IPS-11a (cell line): Measurements from ENCODE around the gene TMEM129.

Experiments
- H3K4me3 ChIP-seq: one replicate; pipeline ENCODE4 v1.5.1; 2013; ENCODE audit warnings: low read depth, low read length, control low read depth

Gene TMEM129

DNA sequence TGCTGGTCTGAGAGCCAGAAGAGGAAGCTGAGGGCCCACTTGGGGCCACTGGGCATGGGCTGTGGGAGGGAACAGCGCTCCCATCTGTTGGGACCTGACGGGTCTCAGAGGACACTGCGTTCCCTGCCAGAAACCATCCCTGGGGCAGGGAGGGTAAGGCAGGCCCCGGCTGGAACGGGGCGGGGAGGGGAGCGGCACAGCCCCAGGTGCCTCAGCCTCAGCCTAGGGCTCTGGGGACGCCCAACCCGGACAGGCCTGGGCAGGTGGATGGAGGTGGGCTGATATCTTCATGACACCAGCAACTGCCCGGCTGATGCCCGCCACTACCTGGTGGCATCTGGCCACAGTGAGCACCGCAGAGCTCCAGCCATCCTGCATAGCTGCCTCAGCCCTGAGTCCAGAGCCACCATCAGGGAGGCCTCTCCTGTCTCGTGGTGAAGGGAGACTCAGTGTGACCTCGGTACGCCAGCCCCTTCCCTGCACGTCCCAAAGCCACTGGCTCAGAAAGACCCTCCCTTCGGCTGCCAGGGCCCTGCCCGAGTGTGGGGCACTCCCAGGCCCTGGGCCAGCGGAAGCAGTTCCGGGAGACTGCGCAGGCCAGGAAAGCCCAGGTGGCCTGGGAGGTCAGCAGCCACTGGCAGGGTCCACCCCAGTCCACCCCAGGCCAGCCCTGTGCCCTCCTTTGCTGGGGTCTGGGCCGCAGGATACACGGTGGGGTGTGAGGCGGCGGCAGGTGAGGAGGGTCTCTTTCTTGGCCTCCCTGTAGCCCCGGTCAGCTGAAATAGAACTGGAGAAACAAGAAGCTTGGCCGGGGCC is 37.4 kb upstream of the TMEM129 start:
- H3K4me3 ChIP-seq, result no peak overlapping the region

GRCh38 chr4:1757836-1758235 is 36.7 kb upstream of the TMEM129 start:
- H3K4me3 ChIP-seq, result no peak overlapping the region

GRCh38 chr4:1756893-1757779 is 36.0 kb upstream of the TMEM129 start:
- no peak overlapping the region for H3K4me3 ChIP-seq

DNA sequence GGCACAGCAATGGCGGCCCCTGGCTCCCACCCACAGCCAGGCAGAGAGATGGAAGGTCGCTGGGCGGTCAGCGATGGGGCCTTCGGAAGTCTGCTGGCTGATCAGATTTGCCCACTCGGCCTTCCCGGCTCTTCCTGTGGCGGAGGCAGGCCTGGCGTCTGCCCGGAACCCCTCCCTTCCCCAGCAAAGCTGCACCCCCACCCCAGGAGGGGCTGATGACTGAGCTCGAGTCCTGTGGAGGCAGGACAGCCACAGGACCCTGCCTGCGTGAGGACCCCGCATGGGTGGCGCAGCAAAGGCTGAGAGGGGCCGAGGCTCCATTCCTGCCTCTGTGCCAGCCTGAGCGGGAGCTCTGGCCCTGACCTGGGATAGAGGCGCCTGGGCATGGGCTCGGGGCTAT is 35.0 kb upstream of the TMEM129 start:
- H3K4me3 ChIP-seq, result no peak overlapping the region

DNA sequence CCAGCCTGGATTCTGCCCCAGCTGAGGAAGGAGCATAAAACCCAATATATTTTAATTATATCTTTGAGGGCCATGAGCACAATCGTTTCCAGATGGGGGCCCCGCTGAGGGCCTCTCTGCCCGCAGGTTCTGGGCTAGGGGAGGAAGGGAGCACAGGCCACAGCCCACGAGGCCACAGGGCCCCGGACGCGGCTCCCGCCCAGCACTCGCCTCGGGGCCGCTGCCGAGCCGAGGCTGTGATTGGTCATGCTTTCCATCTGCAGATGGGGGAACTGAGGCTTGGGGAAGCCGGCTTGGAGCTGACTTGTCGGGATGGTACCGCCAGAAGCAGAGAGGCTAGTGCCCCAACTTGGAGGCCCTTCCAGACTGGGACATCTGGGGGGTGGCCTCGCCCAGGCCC is 34.2 kb upstream of the TMEM129 start:
- H3K4me3 ChIP-seq, result no peak overlapping the region

GRCh38 chr4:1754336-1754735 is 33.2 kb upstream of the TMEM129 start:
- H3K4me3 ChIP-seq, result no peak overlapping the region

DNA sequence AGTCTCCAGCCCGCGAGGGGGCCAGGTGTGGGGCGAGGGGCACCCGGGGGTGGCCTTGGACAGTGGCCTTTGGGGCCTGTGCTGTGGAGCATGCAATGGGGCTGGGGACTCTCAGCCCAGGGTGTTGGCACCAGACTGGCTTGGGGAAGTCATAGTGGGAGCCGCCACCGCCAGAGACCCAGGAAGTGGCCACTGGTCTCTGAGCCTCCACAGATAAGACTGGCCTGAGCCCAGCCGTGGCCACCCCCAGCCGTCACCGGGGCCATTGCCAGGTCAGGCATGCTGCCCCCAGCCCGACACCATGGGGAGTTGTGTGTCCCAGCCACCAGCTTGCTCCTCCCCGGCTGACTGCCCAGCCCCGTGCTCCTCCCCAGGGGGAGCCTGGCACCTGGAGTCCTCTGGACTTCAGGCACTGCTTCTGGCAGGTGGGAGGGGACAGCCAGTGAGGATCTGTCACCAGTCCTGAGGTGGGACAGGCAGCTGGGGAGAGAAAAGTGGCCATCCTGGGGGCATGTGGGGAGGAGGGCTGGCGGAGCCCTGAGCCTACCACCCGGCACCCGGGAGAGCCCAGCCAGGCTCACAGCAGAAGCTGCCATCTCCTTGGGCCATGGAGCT is 32.7 kb upstream of the TMEM129 start:
- H3K4me3 ChIP-seq, result no peak overlapping the region

DNA sequence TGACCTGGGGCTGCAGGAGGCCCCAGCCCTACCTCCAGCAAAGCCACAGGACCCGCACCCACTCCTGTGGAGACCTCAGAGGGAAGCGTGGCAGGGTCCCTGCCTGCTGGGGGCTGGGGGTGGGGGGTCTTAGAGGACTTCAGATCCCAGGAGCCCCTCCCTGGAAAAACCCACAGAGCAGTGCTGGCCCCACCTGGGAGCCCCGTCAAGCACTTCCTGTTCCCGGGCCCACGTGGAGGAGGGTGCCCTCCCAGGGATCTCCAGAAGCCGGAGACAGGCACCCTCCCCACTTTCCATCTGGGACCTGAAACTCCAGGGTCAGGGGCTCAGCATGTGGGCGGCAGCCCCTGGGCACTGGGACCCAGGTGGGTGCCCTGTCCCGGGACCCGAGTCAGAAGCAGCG is 32.2 kb upstream of the TMEM129 start:
- no peak overlapping the region for H3K4me3 ChIP-seq

DNA sequence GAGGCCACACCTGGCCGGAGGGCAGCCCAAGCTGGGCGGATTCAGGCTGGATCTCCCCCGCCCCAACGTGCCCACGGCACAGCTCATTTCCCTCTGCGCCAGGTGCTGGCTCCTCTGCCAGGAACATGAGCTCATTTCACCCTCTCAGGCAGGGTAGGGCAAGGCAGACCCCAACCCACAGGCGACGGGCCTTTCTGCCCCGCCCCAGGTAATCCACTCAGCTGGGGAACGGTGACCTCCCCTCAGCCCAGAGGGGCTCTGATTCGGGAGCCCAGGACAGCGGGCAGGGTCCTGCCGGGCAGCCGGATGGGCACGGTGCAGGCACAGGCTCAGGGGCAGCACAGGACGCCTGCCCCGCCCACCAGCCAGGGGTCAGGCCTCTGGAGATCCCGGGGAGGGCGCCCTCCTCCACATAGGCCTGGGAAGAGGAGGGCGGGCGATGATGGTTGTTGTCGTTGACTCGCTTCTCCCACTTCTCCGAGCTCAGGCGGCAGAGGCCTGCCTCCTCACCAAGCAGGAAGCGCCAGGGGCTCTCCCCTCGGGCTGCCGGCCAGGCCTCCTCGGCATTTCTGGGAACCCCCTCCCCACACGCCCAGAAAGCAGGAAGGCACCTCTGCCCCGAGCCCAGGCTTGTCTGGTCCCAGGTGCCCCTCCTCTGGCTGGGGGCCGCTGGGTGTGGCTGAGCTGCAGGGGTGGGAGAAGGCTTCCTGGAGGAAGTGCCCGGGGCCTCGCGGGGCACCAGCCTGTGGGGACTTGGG is 31.3 kb upstream of the TMEM129 start:
- H3K4me3 ChIP-seq, result no peak overlapping the region

DNA sequence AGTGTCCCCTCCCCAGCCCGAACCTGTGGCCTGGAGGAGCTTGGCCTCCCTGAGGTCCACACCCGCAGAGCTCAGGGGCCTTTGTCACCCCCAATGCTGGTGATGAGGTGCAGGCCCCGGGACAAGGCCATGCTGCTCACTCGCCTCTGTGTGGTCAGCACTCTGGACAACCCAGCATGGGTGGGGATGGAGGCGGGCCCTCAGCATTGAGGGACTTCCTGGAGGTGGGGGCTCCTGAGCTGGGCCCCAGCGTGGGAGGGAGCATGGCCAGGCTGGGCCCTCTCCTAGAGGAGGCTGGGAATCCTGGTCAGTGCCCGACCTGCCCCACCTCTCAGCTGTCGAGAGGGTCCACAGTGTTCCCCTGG is 30.8 kb upstream of the TMEM129 start:
- H3K4me3 ChIP-seq, result no peak overlapping the region

DNA sequence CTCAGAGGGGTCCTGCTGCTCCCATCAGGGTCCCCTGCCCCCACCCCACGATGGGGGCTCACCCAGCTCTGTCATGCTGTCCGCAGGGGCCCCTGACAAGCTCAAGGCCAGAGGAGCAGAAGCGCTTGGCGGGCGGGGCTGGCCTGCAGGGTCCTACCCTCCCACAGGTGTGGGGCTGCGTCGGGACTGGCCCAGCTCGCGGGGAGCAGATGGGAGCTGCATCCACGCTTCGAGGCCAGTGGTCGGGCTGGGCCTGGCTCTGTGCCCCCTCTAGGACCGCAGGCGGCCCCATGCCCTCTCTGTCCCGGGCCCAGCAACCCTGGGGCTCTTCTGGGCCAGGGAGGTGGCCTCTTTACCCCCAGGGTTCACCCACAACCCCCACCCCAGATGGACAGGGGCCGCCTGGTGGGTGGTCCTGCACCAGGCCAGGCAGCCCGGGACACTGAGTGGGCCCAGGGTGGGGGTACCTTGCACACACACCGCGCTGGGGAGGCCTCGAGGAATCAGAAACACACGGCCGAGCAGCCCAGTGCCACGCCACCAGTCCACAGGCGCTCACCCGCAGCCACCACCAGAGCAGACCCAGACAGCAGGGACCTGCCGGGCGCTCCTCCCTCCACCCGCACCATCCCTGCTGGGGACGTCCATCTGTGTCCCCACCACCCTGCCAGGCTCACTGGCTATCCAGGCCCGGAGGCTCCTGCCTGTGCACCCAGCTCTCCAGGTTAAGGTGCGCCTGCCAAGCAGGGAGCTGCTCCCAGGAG is 30.2 kb upstream of the TMEM129 start:
- H3K4me3 ChIP-seq, result no peak overlapping the region

- H3K4me3 ChIP-seq, result no peak overlapping the region
Observed at GRCh38 chr4:1750381-1751154, 29.4 kb upstream of the TMEM129 start.

GRCh38 chr4:1749826-1750225 is 28.7 kb upstream of the TMEM129 start:
- H3K4me3 ChIP-seq, result no peak overlapping the region

DNA sequence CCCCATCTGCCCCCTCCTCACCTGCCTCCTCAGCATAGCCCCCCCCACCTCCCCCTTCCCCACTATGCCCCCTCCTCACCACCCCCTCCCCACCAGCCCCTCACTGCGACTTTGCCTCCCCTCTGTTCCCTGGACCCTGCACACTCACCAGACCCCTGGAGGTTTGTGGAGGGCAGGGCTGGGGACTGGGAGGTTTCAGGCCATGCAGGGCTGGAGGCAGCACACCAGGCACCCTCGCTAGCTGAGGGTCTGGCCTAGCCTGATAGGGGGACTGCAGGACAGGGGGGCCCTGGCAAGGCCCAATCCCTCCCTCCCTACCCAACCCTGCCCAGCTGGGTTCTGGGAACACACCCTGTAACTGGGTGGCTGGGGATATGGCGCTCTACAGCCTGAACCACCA is 28.2 kb upstream of the TMEM129 start:
- no peak overlapping the region for H3K4me3 ChIP-seq

GRCh38 chr4:1748465-1748995 is 27.4 kb upstream of the TMEM129 start:
- H3K4me3 ChIP-seq, result no peak overlapping the region

GRCh38 chr4:1747603-1747967 is 26.5 kb upstream of the TMEM129 start:
- no peak overlapping the region for H3K4me3 ChIP-seq

DNA sequence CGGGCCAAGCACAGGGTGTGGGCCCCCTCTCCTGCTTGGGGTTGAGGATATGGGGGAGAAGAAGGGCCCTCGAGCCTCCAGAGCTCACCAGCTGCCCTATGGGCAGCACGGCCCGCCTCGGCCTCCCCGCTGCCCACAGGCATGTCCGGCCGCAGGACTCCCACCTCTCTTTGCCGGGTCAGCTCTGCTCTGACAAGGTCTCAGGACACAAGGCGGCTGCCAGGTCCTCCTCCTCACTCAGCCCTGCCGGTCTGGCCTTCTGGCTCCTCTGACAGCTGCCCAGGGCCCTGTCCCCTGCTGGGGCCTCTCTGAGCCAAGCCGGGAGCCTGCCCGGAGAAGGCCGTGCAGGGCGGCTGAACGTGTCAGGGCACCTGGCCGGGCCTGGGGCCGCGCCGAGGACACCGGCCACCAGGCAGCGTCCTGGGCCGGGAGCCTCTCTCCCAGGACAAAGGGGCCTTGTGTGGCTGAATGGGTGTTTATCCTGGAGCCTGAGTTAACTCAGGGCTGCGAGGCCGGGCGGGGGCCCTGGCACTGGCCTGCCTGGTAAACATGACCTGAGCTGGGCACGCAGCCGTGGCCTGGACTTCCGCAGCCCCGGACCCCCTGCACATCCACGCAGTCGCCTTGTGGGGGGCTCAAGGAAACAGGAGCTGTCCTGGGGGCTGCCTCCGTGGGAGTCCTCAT is 25.9 kb upstream of the TMEM129 start:
- no peak overlapping the region for H3K4me3 ChIP-seq

DNA sequence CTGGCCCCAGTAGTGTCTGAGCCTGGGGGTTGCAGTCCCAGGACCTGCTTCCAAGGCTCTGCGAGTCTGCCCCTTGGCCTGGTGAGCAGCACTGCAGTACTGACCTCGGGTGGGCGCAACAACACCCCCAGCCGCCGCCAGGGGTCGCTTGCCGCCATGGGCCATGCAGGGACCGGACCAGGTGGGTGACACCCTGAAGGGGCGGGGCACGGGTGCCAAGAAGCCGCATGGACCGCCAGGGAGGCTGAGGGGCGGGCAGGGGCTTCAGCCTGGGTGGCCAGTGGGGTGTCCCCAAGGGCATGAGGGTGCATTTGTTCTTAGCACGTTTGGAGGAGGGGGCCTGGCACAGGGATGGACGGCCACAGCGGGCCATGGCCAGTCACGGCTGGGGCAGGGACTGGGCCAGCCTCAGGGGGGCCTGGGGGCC is 25.2 kb upstream of the TMEM129 start:
- no peak overlapping the region for H3K4me3 ChIP-seq

GRCh38 chr4:1745697-1746096 is 24.6 kb upstream of the TMEM129 start:
- H3K4me3 ChIP-seq, result no peak overlapping the region
